HG03520 (cell line): ENCODE data around the gene ASPSCR1.
"Not testable (repeated sequence)": the region's sequence is repeated elsewhere in the genome, so short reads cannot be mapped to it uniquely, and the experiment has no call there.

Experiments used
- ATAC-seq: cut with Tn5 transposase; IDR thresholded peaks from one replicate; pipeline ENCODE4 v1.9.1; 2021; ENCODE audit warnings: mild to moderate bottlenecking, moderate library complexity; ENCODE audit not compliant: unreplicated experiment

The ASPSCR1 gene

GRCh38 chr17:81978524-81979298 lies 1.3 kb downstream of the ASPSCR1 start:
- no peak for ATAC-seq

- ATAC-seq = no peak
These were observed 2.7 kb downstream of the ASPSCR1 start for GRCh38 chr17:81980122-81980521.

- no peak for ATAC-seq
These were observed 3.4 kb downstream of the ASPSCR1 start for GRCh38 chr17:81980707-81981343.

GRCh38 chr17:81981511-81981910 lies 4.1 kb downstream of the ASPSCR1 start:
- ATAC-seq = not testable (repeated sequence)

- ATAC-seq = no peak
These were observed 5.7 kb downstream of the ASPSCR1 start for GRCh38 chr17:81983011-81983638.

- ATAC-seq = no peak
These were observed 6.4 kb downstream of the ASPSCR1 start for GRCh38 chr17:81983639-81984373.

GRCh38 chr17:81984773-81985410 lies 7.5 kb downstream of the ASPSCR1 start:
- no peak for ATAC-seq

GRCh38 chr17:81986606-81987005 lies 9.2 kb downstream of the ASPSCR1 start:
- ATAC-seq = no peak

- no peak for ATAC-seq
These were observed 9.8 kb downstream of the ASPSCR1 start for GRCh38 chr17:81987161-81987770.

GRCh38 chr17:81990836-81991683 lies 13.6 kb downstream of the ASPSCR1 start:
- ATAC-seq = no peak

- no peak for ATAC-seq
These were observed 14.4 kb downstream of the ASPSCR1 start for GRCh38 chr17:81991684-81992305.

- no peak for ATAC-seq
These were observed 15.1 kb downstream of the ASPSCR1 start for GRCh38 chr17:81992306-81993102.

- no peak for ATAC-seq
These were observed 16.5 kb downstream of the ASPSCR1 start for GRCh38 chr17:81993729-81994592.

- ATAC-seq = no peak
These were observed 17.4 kb downstream of the ASPSCR1 start for GRCh38 chr17:81994593-81995462.

- no peak for ATAC-seq
These were observed 18.2 kb downstream of the ASPSCR1 start for GRCh38 chr17:81995463-81996231.
